ENCODE data around the gene AOPEP.

AOPEP gene

DNA sequence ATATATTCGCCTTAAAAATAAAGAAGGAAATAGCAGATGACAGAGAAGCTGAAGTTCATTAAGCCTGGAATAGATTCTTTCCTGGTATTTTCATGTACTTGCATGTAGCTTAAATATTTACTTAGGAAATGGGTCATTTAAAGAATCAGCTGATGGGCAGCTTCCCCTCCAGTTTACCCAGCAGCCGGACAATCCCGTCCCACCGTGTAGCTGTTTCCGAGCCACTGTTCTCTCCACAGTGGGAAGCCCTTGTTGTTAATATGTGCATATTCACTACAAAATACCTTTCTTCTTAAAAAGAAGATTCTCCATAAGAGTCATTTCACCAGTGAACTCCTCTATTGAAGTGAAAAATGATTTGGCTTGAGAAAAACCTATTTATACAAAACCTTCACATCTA is 404.0 kb downstream of the AOPEP start:
- DNase-seq, result no peak

DNA sequence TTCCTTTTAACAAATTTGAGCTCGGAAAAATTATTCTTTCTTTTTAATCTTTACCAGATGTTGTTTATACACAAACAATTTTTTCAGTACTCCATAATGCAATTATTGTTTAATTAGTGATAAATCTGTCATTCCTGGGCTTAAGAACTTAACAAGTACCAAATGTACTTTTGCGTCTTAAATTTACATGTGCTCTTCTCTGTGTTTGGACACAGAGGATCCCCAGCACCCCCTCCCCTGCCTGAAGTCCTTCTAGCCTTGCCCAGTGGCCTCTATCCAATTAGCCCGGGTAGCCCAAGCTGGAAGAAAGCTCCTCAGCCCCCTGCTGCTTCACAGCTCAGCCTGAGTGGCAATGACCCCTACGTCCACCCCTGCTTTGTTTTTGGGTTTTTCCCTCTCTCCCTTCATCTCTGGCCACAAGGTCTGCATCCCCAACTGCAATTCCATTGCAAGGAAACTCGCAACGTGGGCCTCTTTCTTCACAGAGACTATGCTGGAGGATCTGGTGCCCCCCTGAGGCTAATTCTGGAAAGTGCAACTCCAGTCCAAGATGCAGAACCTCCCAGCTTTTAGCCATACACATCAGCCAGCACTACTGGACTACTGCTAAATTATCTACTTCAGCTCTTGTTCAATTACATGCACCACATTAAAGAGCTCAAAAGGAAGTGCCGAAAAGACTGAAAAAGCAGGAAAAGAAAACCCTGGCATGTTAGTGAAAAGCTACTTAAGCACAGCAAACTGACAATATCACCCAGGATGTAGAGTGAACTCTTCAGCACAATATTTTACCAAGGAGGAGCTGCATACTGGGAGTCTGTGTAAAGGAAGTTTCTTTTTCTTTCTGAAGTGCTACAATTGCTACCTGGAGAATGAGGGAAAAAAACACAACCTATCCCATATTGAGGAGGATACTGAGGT is 404.8 kb downstream of the AOPEP start:
- DNase-seq, result peak; percentile 29

GRCh38 chr9:95132366-95133324 is 406.1 kb downstream of the AOPEP start:
- DNase-seq, result no peak

- no peak for DNase-seq
These were observed 406.8 kb downstream of the AOPEP start for GRCh38 chr9:95133325-95133705.

GRCh38 chr9:95134457-95134881 is 408.0 kb downstream of the AOPEP start:
- DNase-seq, result no peak

DNA sequence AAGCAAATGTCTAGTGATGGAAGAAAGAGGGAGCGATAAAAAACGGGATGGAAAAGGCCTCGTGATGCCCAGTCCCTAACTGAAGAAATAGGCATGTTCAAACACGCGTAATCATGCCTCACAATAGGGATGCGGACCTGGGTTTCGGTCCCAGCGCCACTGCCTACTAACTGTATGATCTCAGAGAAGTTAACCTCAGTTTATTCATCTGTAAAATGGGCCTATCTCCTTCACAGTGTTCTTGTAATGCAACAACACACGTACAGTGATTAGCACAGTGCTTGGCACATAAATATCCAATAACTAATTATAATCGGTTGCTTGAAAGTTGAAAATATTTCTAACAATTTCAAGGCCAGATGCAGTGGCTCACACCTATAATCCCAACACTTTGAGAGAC is 409.3 kb downstream of the AOPEP start:
- DNase-seq, result no peak

All from MV-4-11 (cell line).